Mesenteric fat pad (tissue), 1 donor: Measurements from ENCODE around the gene COL5A1. TPM values are rescaled to one million over a fixed set of nuclear protein-coding genes. Genes with fewer than 3 reads are reported as not detected.

Experiments used
- DNase-seq: peaks from one replicate; pipeline ENCODE4 v3.0.0-alpha.2; 2020; ENCODE audit warnings: low spot score
- total RNA-seq: library from RNA; stranded (reverse); fragmentation: NEBNext Ultra II Directional; extraction: Animal tissue kit (Norgen Biotek cat#: 25700); gene quantifications from one replicate; pipeline ENCODE4 v1.2.1, GENCODE V29; 2021
- donor health status: DM: yes; HTN: yes; CAD: no.

COL5A1 gene
- total RNA-seq, 1 donor from 2014 or later, result 84.7 TPM

GRCh38 chr9:134783699-134784039, 142.1 kb downstream of the COL5A1 start:
- no peak for DNase-seq

- no peak for DNase-seq
These were observed 143.1 kb downstream of the COL5A1 start for GRCh38 chr9:134784577-134785305.

GRCh38 chr9:134785325-134786108, 143.9 kb downstream of the COL5A1 start:
- DNase-seq, result no peak

GRCh38 chr9:134787601-134788531, 146.3 kb downstream of the COL5A1 start:
- DNase-seq, result no peak

GRCh38 chr9:134789168-134789567, 147.6 kb downstream of the COL5A1 start:
- DNase-seq, result no peak

- DNase-seq, result no peak
These were observed 149.4 kb downstream of the COL5A1 start for GRCh38 chr9:134791009-134791408.

- no peak for DNase-seq
These were observed 151.0 kb downstream of the COL5A1 start for GRCh38 chr9:134792627-134793026.

- DNase-seq, result no peak
These were observed 151.9 kb downstream of the COL5A1 start for GRCh38 chr9:134793288-134794188.

GRCh38 chr9:134794663-134795370, 153.2 kb downstream of the COL5A1 start:
- DNase-seq, result no peak

GRCh38 chr9:134795446-134795845, 153.8 kb downstream of the COL5A1 start:
- DNase-seq, result no peak

- no peak for DNase-seq
These were observed 155.3 kb downstream of the COL5A1 start for GRCh38 chr9:134796882-134797281.

GRCh38 chr9:134800791-134801339, 159.3 kb downstream of the COL5A1 start:
- no peak for DNase-seq

- no peak for DNase-seq
These were observed 160.7 kb downstream of the COL5A1 start for GRCh38 chr9:134802216-134802795.

- no peak for DNase-seq
These were observed 163.3 kb downstream of the COL5A1 start for GRCh38 chr9:134804871-134805270.

- DNase-seq, result no peak
These were observed 166.3 kb downstream of the COL5A1 start for GRCh38 chr9:134807716-134808446.

GRCh38 chr9:134808447-134808792, 166.8 kb downstream of the COL5A1 start:
- no peak for DNase-seq

- no peak for DNase-seq
These were observed 167.7 kb downstream of the COL5A1 start for GRCh38 chr9:134809292-134809691.

- DNase-seq, result no peak
These were observed 168.2 kb downstream of the COL5A1 start for GRCh38 chr9:134809826-134810225.
